HCT116 (cell line): ENCODE data around the gene RASA2. TPM values are rescaled to one million over a fixed set of nuclear protein-coding genes. Genes with fewer than 3 reads are reported as not detected.

Experiments
- ATAC-seq: fragments of 200-7000 bp; cut with Tn5 transposase; 2 replicates; pipeline ENCODE4 v1.9.1; 2020; ENCODE audit warnings: mild to moderate bottlenecking, moderate library complexity
- BruUV-seq: library from RNA; stranded (reverse); fragments of 400-500 nt; replicated peaks from 2 replicates; lab custom pipeline; 2021; lab: Mats Ljungman, UMichigan
- CTCF ChIA-PET: fragments of 300-600 bp; sonication (Branson Sonifier 250); formaldehyde crosslinking; loops from one replicate; lab custom pipeline; 2021; ENCODE audit warnings: antibody characterized with exemption; lab: Charles Lee
- POLR2A ChIA-PET: fragments of 300-600, 350-600 bp; sonication (Branson Sonifier 250); formaldehyde crosslinking; loops from one replicate; lab custom pipeline; 2021; ENCODE audit warnings: antibody characterized with exemption; lab: Charles Lee
- RAD21 ChIA-PET, 2 experiments: fragments of 300-600 bp; sonication (Branson Sonifier 250); formaldehyde crosslinking; loops; one replicate each; lab custom pipeline; 2023; ENCODE audit warnings: low total read pairs in 2 of 2; ENCODE audit not compliant: uncharacterized antibody in 2 of 2, unreplicated experiment in 2 of 2, low non-redundant PET in 1 of 2; lab: Charles Lee
- DNase-seq: peaks from one replicate; pipeline ENCODE4 v3.0.0-alpha.2; 2010; ENCODE audit warnings: low read depth, low spot score
- H2AFZ ChIP-seq: fragments of 200-600 bp; shearing (Covaris generic), sonication (generic); 2 replicates; pipeline ENCODE4 v1.6.1; 2017; ENCODE audit warnings: low read depth, mixed run types, mixed read lengths, antibody characterized with exemption, low read length; ENCODE audit not compliant: poor library complexity, severe bottlenecking
- H3K27ac ChIP-seq: 2 replicates; pipeline ENCODE4 v1.5.1; 2012; ENCODE audit warnings: low read depth, low read length
- H3K27me3 ChIP-seq: fragments of 200-600 bp; sonication (generic); 2 replicates; pipeline ENCODE4 v1.6.1; 2016; ENCODE audit warnings: mixed run types, low read length, mixed read lengths; ENCODE audit not compliant: insufficient read depth
- H3K36me3 ChIP-seq, 2 experiments: fragments of 200-500 bp in 1 of 2; fragments of 200-600 bp in 1 of 2; sonication (Bioruptor generic) in 1 of 2; sonication (generic) in 1 of 2; 2 replicates each; pipeline versions ENCODE4 v1.5.1 to v1.6.1; 2014 to 2016; ENCODE audit warnings: low read length in 2 of 2, inconsistent platforms in 1 of 2, mixed read lengths in 1 of 2, mixed run types in 1 of 2; ENCODE audit not compliant: insufficient read depth in 2 of 2, control insufficient read depth in 1 of 2
- H3K4me1 ChIP-seq, 2 experiments: fragments of 200-600 bp in 1 of 2; sonication (generic) in 1 of 2; 2 replicates each; pipeline versions ENCODE4 v1.5.1 to v1.6.1; 2012 to 2017; ENCODE audit warnings: low read length in 2 of 2, inconsistent platforms in 1 of 2, mild to moderate bottlenecking in 1 of 2, mixed read lengths in 1 of 2, mixed run types in 1 of 2, moderate library complexity in 1 of 2; ENCODE audit not compliant: insufficient read depth in 2 of 2, control insufficient read depth in 1 of 2
- H3K4me2 ChIP-seq: fragments of 200-600 bp; sonication (generic); 2 replicates; pipeline ENCODE4 v1.6.1; 2017; ENCODE audit warnings: mixed run types, low read length, mixed read lengths
- H3K4me3 ChIP-seq, 2 experiments: fragments of 200-600 bp in 1 of 2; sonication (generic) in 1 of 2; replicated peaks in 1 of 2; 2 replicates each; pipeline ENCODE4 v1.5.1; 2011 to 2016; ENCODE audit warnings: low read length in 2 of 2, control low read depth in 1 of 2, low read depth in 1 of 2, mild to moderate bottlenecking in 1 of 2, mixed read lengths in 1 of 2, mixed run types in 1 of 2
- H3K79me2 ChIP-seq: fragments of 200-600 bp; sonication (generic); 2 replicates; pipeline ENCODE4 v1.6.1; 2017; ENCODE audit warnings: mild to moderate bottlenecking, mixed run types, low read length, moderate library complexity, mixed read lengths; ENCODE audit not compliant: insufficient read depth
- H3K9ac ChIP-seq: fragments of 200-600 bp; sonication (generic); 2 replicates; pipeline ENCODE4 v1.6.1; 2016; ENCODE audit warnings: low read length, mixed read lengths
- H3K9me2 ChIP-seq: fragments of 200-600 bp; sonication (generic), shearing (Covaris generic); 2 replicates; pipeline ENCODE4 v1.6.1; 2017; ENCODE audit warnings: mixed run types, mild to moderate bottlenecking, moderate library complexity; ENCODE audit not compliant: insufficient read depth
- H3K9me3 ChIP-seq, 2 experiments: fragments of 200-500 bp in 1 of 2; fragments of 200-600 bp in 1 of 2; sonication (Bioruptor generic) in 1 of 2; sonication (generic) in 1 of 2; 2 replicates each; pipeline ENCODE4 v1.6.1; 2014 to 2017; ENCODE audit warnings: low read length in 2 of 2, mixed read lengths in 2 of 2, inconsistent platforms in 1 of 2, low read depth in 1 of 2, mild to moderate bottlenecking in 1 of 2, mixed run types in 1 of 2, moderate library complexity in 1 of 2; ENCODE audit not compliant: control insufficient read depth in 1 of 2, insufficient read depth in 1 of 2
- H4K20me1 ChIP-seq: fragments of 200-600 bp; sonication (generic), shearing (Covaris generic); 2 replicates; pipeline ENCODE4 v1.6.1; 2017; ENCODE audit warnings: mixed run types, mild to moderate bottlenecking, moderate library complexity; ENCODE audit not compliant: insufficient read depth
- EGR1 ChIP-seq: IDR thresholded peaks from 2 replicates; pipeline ENCODE4 v1.6.1; 2012; ENCODE audit warnings: low read depth
- EZH2 ChIP-seq: fragments of 200-600 bp; sonication (generic); IDR thresholded peaks from 2 replicates; pipeline ENCODE4 v1.6.1; 2017; ENCODE audit warnings: antibody characterized with exemption, mixed run types
- EZH2phosphoT487 ChIP-seq: fragments of 200-600 bp; IDR thresholded peaks from 2 replicates; pipeline ENCODE4 v1.6.1; 2018; ENCODE audit warnings: antibody characterized with exemption, borderline replicate concordance
- FOSL1 ChIP-seq: IDR thresholded peaks from 2 replicates; pipeline ENCODE4 v1.6.1; 2012; ENCODE audit warnings: low read depth
- JUND ChIP-seq: IDR thresholded peaks from 2 replicates; pipeline ENCODE4 v1.6.1; 2012
- POLR2AphosphoS5 ChIP-seq: IDR thresholded peaks from 2 replicates; pipeline ENCODE4 v1.6.1; 2011; ENCODE audit warnings: mild to moderate bottlenecking, low read depth, low read length, moderate library complexity
- SIN3A ChIP-seq: IDR thresholded peaks from 2 replicates; pipeline ENCODE4 v1.6.1; 2012; ENCODE audit warnings: low read depth
- SP1 ChIP-seq: IDR thresholded peaks from 2 replicates; pipeline ENCODE4 v1.6.1; 2012; ENCODE audit warnings: low read depth
- TCF7L2 ChIP-seq: IDR thresholded peaks from 2 replicates; pipeline ENCODE4 v1.7.0; 2011; ENCODE audit warnings: borderline replicate concordance, inconsistent platforms; ENCODE audit not compliant: insufficient read depth, insufficient read length; ENCODE audit errors: extremely low read depth
- YY1 ChIP-seq: IDR thresholded peaks from 2 replicates; pipeline ENCODE4 v1.6.1; 2011; ENCODE audit warnings: low read length, low read depth, moderate library complexity, mild to moderate bottlenecking; ENCODE audit not compliant: insufficient replicate concordance; ENCODE audit errors: extremely low read depth
- ZNF274 ChIP-seq: fragments of 200-500 bp; sonication (Bioruptor generic); IDR thresholded peaks from 2 replicates; pipeline ENCODE4 v1.6.1; 2014; ENCODE audit warnings: mild to moderate bottlenecking, low read depth, low read length, inconsistent platforms
- intact Hi-C: fragments of 100-400 bp; cut with micrococcal nuclease; formaldehyde crosslinking; loops from 2 replicates; pipeline ENCODE4 v1.10.0; 2022
- total RNA-seq: library from RNA; stranded (reverse); gene quantifications from one replicate; pipeline ENCODE4 v1.2.1, GENCODE V29; 2021; ENCODE audit not compliant: unreplicated experiment
- TF ChIP-seq, protein P1 (sequence below): IDR thresholded peaks from 2 replicates; pipeline ENCODE4 v1.6.1; 2011; ENCODE audit warnings: mild to moderate bottlenecking, low read length, moderate library complexity; ENCODE audit not compliant: insufficient replicate concordance; ENCODE audit errors: extremely low read depth
- TF ChIP-seq, protein P2 (sequence below): IDR thresholded peaks from 2 replicates; pipeline ENCODE4 v1.6.1; 2012
- TF ChIP-seq, protein P3 (sequence below): IDR thresholded peaks from 2 replicates; pipeline ENCODE4 v1.6.1; 2012

The RASA2 gene
- total RNA-seq, 1 experiment from 2014 or later: 12.8 TPM

DNA sequence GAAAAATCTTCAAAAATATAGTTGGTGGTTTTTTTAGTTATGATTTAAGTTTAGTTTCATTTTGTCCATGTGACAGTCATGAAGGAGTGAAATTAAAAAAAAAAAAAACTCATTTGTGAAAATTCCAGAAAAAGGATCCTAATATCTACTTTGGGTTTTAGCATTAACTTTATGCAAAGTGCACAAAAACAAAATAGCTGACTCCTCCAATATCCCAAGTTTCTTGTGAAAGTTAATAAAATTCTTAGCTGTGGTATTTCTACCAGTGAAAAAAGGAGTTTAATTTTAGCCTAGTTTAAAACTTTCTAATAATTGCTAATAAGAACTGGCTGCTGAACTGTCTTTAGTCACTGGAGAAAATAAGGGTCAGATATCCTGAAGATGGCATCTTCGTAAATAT lies 40.8 kb upstream of the RASA2 start:
- Histone ChIP-seq H3K9me3 (no peaks in the 10 kb centered on the region), H3K79me2 (no peaks in the 10 kb centered on the region), H3K4me2 (no peak overlapping the region), H3K4me1 (peaks cover 0 to 3% of the 10 kb centered on the region in 2 experiments; a peak in 1 of 4 replicates), H3K9me2 (no peaks in the 10 kb centered on the region), H3K4me3 (no peak overlapping the region), H3K9ac (no peak overlapping the region), H3K36me3 (peaks cover 6 to 12% of the 10 kb centered on the region in 2 experiments; a peak in 2 of 4 replicates), H2AFZ (no peak overlapping the region), H3K27me3 (no peaks in the 10 kb centered on the region), H3K27ac (no peak overlapping the region), H4K20me1 (no peaks in the 10 kb centered on the region)
- ATAC-seq: no peak
- intact Hi-C loops: no loop called here
- POLR2A ChIA-PET: no interaction called here
- CTCF ChIA-PET: interaction anchor here (1.5 kb wide), 1 partner anchor 85 kb away, joined by 6 read pairs; no protein-coding TSS in a partner anchor
- BruUV-seq: no TSS peak
- RAD21 ChIA-PET: no interaction called here
- no peak for DNase-seq
- TF ChIP-seq EGR1: no peak
- TF ChIP-seq, protein P1, sequence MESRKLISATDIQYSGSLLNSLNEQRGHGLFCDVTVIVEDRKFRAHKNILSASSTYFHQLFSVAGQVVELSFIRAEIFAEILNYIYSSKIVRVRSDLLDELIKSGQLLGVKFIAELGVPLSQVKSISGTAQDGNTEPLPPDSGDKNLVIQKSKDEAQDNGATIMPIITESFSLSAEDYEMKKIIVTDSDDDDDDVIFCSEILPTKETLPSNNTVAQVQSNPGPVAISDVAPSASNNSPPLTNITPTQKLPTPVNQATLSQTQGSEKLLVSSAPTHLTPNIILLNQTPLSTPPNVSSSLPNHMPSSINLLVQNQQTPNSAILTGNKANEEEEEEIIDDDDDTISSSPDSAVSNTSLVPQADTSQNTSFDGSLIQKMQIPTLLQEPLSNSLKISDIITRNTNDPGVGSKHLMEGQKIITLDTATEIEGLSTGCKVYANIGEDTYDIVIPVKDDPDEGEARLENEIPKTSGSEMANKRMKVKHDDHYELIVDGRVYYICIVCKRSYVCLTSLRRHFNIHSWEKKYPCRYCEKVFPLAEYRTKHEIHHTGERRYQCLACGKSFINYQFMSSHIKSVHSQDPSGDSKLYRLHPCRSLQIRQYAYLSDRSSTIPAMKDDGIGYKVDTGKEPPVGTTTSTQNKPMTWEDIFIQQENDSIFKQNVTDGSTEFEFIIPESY: no peak
- TF ChIP-seq, protein P2, sequence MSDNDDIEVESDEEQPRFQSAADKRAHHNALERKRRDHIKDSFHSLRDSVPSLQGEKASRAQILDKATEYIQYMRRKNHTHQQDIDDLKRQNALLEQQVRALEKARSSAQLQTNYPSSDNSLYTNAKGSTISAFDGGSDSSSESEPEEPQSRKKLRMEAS: no peak
- no peak for TF ChIP-seq YY1
- no peak for TF ChIP-seq ZNF274
- no peak for TF ChIP-seq SP1

DNA sequence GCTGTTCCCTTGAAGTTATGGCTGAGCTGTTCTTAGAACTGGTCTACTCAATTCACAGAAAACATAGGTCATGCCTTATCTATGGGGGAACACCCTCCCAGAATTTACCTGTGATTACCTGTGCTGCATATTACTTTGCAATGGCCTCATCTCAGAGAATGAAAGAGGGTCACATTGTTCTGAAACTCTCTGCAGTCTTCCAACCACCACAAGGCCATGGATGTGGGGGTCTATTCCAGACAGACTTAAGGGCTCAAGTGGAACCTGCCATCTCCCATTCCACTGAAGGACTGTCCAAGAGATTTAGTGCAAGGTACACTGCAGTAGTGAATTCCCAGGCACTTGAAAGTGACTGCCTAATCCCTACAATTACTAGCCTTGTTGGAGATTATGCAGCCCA lies 40.1 kb upstream of the RASA2 start:
- H3K4me2 ChIP-seq: no peak overlapping the region
- CTCF ChIA-PET: interaction anchor here (1.0 to 1.5 kb wide), 2 partner anchors 9 to 86 kb away, joined by 3 to 6 read pairs; no protein-coding TSS in a partner anchor
- no peak for DNase-seq
- no peak overlapping the region for H3K4me3 ChIP-seq
- H3K79me2 ChIP-seq: no peaks in the 10 kb centered on the region
- H3K4me1 ChIP-seq: no peaks in the 10 kb centered on the region
- H3K27ac ChIP-seq: no peak overlapping the region
- no TSS peak for BruUV-seq
- RAD21 ChIA-PET: no interaction called here
- no peaks in the 10 kb centered on the region for H4K20me1 ChIP-seq
- H3K9me3 ChIP-seq: no peaks in the 10 kb centered on the region
- no peak overlapping the region for H3K9ac ChIP-seq
- H2AFZ ChIP-seq: no peak overlapping the region
- no peak for ATAC-seq
- H3K9me2 ChIP-seq: no peaks in the 10 kb centered on the region
- H3K36me3 ChIP-seq: peaks cover 6 to 12% of the 10 kb centered on the region in 2 experiments; a peak in 2 of 4 replicates
- POLR2A ChIA-PET: no interaction called here
- intact Hi-C loops: no loop called here
- no peaks in the 10 kb centered on the region for H3K27me3 ChIP-seq
- TF ChIP-seq FOSL1 (no peak), SIN3A (no peak), EGR1 (no peak), EZH2phosphoT487 (no peak), EZH2 (no peak), TCF7L2 (no peak), POLR2AphosphoS5 (no peak), YY1 (no peak), JUND (no peak)
- TF ChIP-seq, protein P2: no peak
- TF ChIP-seq, protein P3, sequence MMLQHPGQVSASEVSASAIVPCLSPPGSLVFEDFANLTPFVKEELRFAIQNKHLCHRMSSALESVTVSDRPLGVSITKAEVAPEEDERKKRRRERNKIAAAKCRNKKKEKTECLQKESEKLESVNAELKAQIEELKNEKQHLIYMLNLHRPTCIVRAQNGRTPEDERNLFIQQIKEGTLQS: no peak
- TF ChIP-seq, protein P1: no peak
